Peyer's patch (tissue), 4 donors: ENCODE data around the gene RCSD1. TPM values are rescaled to one million over a fixed set of nuclear protein-coding genes. Genes with fewer than 3 reads are reported as not detected.

Experiments
- DNase-seq, 3 donors: peaks; one replicate each; pipeline ENCODE4 v3.0.0-alpha.2; 2017 to 2019
- H3K27ac ChIP-seq, 4 donors: fragments of 200-600 bp; sonication (generic); one replicate each; pipeline ENCODE4 v1.5.1; 2016 to 2019
- H3K27me3 ChIP-seq, 2 donors: fragments of 200-600 bp; sonication (generic); one replicate each; pipeline ENCODE4 v1.5.1; 2019
- H3K36me3 ChIP-seq, 3 donors: fragments of 200-600 bp; sonication (generic); one replicate each; pipeline ENCODE4 v1.5.1; 2016 to 2019
- H3K4me1 ChIP-seq, 4 donors: fragments of 200-600 bp; sonication (generic); one replicate each; pipeline ENCODE4 v1.5.1; 2016 to 2019
- H3K4me3 ChIP-seq, 4 donors: fragments of 200-600 bp; sonication (generic); 1 replicate in 3 of 4; 2 replicates in 1 of 4; pipeline ENCODE4 v1.5.1; 2016 to 2019; ENCODE audit warnings: mild to moderate bottlenecking in 1 of 4
- H3K9me3 ChIP-seq, 4 donors: fragments of 200-600 bp; sonication (generic); one replicate each; pipeline ENCODE4 v1.5.1; 2016 to 2019; ENCODE audit warnings: mild to moderate bottlenecking in 1 of 4
- CTCF ChIP-seq, 6 experiments: fragments of 450-650 bp in 4 of 6; fragments of 200-600 bp in 2 of 6; sonication (generic) in 1 of 6; IDR thresholded peaks; one replicate each; pipeline ENCODE4 v1.5.1; 2017 to 2019; ENCODE audit warnings: antibody characterized with exemption in 6 of 6, mild to moderate bottlenecking in 3 of 6, moderate library complexity in 1 of 6
- POLR2A ChIP-seq, 2 donors: fragments of 450-650 bp; IDR thresholded peaks; one replicate each; pipeline ENCODE4 v1.5.1; 2017; ENCODE audit warnings: antibody characterized with exemption in 2 of 2, mild to moderate bottlenecking in 2 of 2, moderate library complexity in 2 of 2
- total RNA-seq, 4 donors: library from RNA; depleted of rRNA; stranded (reverse); fragments of >200 nt; gene quantifications; one replicate each; pipeline ENCODE4 v1.1.0, GENCODE V29; 2016

Gene RCSD1
- total RNA-seq, 4 donors from 2014 or later, result 6.7 to 95.7 (median 11.5) TPM

GRCh38 chr1:167720965-167721616 lies 91.1 kb downstream of the RCSD1 start:
- Histone ChIP-seq H3K27me3 (no peaks in the 10 kb centered on the region), H3K36me3 (no peaks in the 10 kb centered on the region), H3K4me3 (peak overlapping the region; percentile 82 to 97 (median 91)), H3K4me1 (peaks cover 0 to 12% (median 5%) of the 10 kb centered on the region in 4 donors), H3K9me3 (no peaks in the 10 kb centered on the region), H3K27ac (peak overlapping the region; percentile 81 to 93 (median 86))
- DNase-seq, result peak in 2 of 3 donors; percentile 43 to 73
- TF ChIP-seq CTCF (IDR thresholded peaks at IDR 0.05), result peak in 3 of 6 experiments; percentile 39 to 51 (median 51)
- no peak for TF ChIP-seq POLR2A (IDR thresholded peaks at IDR 0.05)

- peak within 1 kb of the TSS; percentile 82 to 97 (median 91) for H3K4me3 ChIP-seq
- TF ChIP-seq CTCF (IDR thresholded peaks at IDR 0.05) (no peak), POLR2A (IDR thresholded peaks at IDR 0.05) (peak; percentile 53 to 83)
- H3K27ac ChIP-seq, result peak within 1 kb of the TSS; percentile 81 to 93 (median 86)
- H3K27me3 ChIP-seq, result no peaks in the 10 kb centered on the region
- no peaks in the 10 kb centered on the region for H3K9me3 ChIP-seq
- H3K4me1 ChIP-seq, result peaks cover 0 to 12% (median 5%) of the 10 kb centered on the region in 4 donors
- DNase-seq, result peak; percentile 93 to 98 (median 97)
- no peaks in the 10 kb centered on the region for H3K36me3 ChIP-seq
Observed at GRCh38 chr1:167721617-167722151, 91.7 kb downstream of the RCSD1 start, which contains the start of gene MPZL1. TSS of gene MPZL1 (plus strand) at chr1:167721982. CDS start at chr1:167722152, 170 bp downstream.

- no peaks in the 10 kb centered on the region for H3K27me3 ChIP-seq
- H3K36me3 ChIP-seq, result no peaks in the 10 kb centered on the region
- no peaks in the 10 kb centered on the region for H3K9me3 ChIP-seq
- TF ChIP-seq CTCF (IDR thresholded peaks at IDR 0.05) (no peak), POLR2A (IDR thresholded peaks at IDR 0.05) (no peak)
- H3K4me3 ChIP-seq, result peak overlapping the region; percentile 82 to 97 (median 91)
- peak in 2 of 3 donors; percentile 75 to 78 for DNase-seq
- H3K27ac ChIP-seq, result peak overlapping the region; percentile 81 to 93 (median 86)
- peaks cover 0 to 12% (median 5%) of the 10 kb centered on the region in 4 donors for H3K4me1 ChIP-seq
Observed at GRCh38 chr1:167722152-167722869, 92.3 kb downstream of the RCSD1 start.

- no peaks in the 10 kb centered on the region for H3K9me3 ChIP-seq
- H3K4me1 ChIP-seq, result peaks cover 0 to 12% (median 5%) of the 10 kb centered on the region in 4 donors
- no peaks in the 10 kb centered on the region for H3K27me3 ChIP-seq
- peak overlapping the region; percentile 82 to 97 (median 91) for H3K4me3 ChIP-seq
- TF ChIP-seq CTCF (IDR thresholded peaks at IDR 0.05), result no peak
- DNase-seq, result no peak
- H3K27ac ChIP-seq, result peak overlapping the region in 3 of 4 donors; percentile 81 to 93 (median 90)
- H3K36me3 ChIP-seq, result no peaks in the 10 kb centered on the region
Observed at GRCh38 chr1:167722870-167723251, 92.8 kb downstream of the RCSD1 start.

GRCh38 chr1:167723707-167724323 lies 93.8 kb downstream of the RCSD1 start:
- no peak for TF ChIP-seq CTCF (IDR thresholded peaks at IDR 0.05)
- TF ChIP-seq POLR2A (IDR thresholded peaks at IDR 0.05), result no peak
- DNase-seq, result no peak
- H3K4me3 ChIP-seq, result peak overlapping the region in 1 of 4 donors; percentile 89
- peaks cover 0 to 15% (median 6%) of the 10 kb centered on the region in 4 donors for H3K4me1 ChIP-seq
- H3K27me3 ChIP-seq, result no peaks in the 10 kb centered on the region
- no peaks in the 10 kb centered on the region for H3K9me3 ChIP-seq
- peak overlapping the region in 1 of 4 donors; percentile 11 for H3K27ac ChIP-seq
- H3K36me3 ChIP-seq, result no peaks in the 10 kb centered on the region
